GM18508 (cell line): ENCODE results near the gene EMB.
"Not testable (repeated sequence)": the region's sequence is repeated elsewhere in the genome, so short reads cannot be mapped to it uniquely, and the experiment has no call there.

Experiments
- ATAC-seq: cut with Tn5 transposase; IDR thresholded peaks from one replicate; pipeline ENCODE4 v1.9.1; 2021; ENCODE audit warnings: moderate number of reproducible peaks; ENCODE audit not compliant: insufficient read depth, unreplicated experiment

EMB gene, protein sequence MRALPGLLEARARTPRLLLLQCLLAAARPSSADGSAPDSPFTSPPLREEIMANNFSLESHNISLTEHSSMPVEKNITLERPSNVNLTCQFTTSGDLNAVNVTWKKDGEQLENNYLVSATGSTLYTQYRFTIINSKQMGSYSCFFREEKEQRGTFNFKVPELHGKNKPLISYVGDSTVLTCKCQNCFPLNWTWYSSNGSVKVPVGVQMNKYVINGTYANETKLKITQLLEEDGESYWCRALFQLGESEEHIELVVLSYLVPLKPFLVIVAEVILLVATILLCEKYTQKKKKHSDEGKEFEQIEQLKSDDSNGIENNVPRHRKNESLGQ

DNA sequence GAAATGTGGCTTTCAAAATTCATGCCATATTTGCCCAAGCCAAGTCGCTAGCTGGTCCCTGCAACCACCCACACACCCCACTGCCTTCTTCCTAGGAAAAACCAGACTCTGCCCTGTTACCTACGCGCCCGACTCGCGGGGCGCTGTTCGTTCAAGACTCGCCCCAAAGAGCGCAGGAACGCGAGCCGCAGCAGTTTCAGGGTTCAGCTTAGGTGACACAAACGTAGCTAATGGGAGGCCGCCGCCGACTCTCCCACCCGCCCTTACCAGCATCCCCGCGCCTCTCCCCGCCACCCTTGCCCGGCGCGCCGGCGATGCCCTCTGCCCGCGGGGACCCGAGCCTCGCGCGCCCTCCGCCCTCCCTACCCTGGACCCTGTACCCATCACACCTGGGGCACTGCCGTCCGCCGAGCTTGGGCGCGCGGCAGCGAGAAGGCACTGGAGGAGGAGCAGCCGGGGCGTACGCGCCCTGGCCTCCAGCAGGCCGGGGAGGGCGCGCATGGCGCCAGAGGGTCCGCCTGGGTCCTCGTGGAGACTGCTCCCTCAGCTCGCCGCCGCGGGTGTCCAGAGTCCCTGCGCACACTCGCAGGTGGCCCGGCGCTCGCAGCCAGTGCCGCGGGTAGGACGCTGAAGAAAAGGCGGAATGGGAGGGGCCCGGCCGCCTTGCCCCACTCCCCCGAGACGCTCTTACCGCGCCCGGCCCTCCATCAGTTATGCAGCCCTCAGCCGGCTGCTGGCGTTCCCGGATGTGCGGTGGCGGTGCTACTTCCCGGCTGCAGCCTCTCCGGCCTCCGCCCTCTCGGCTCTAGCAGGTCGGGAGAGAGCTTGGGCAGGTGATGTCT is at the start of gene EMB:
TSS of gene EMB (minus strand) at position 638 of the 842 bp plus-strand sequence. CDS start at position 501, 137 bp downstream.
- peak; percentile 37 for ATAC-seq

DNA sequence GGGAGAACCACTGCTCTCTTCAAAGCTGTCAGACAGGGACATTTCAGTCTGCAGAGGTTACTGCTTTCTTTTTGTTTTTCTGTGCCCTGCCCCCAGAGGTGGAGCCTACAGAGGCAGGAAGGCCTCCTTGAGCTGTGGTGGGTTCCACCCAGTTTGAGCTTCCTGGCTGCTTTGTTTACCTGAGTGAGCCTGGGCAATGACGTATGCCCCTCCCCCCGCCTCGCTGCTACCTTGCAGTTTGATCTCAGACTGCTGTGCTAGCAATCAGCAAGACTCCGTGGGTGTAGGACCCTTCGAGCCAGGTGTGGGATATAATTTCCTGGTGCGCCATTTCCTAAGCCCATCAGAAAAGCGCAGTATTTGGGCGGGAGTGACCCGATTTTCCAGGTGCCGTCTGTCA is 48.4 kb upstream of the EMB start:
- ATAC-seq: not testable (repeated sequence)

DNA sequence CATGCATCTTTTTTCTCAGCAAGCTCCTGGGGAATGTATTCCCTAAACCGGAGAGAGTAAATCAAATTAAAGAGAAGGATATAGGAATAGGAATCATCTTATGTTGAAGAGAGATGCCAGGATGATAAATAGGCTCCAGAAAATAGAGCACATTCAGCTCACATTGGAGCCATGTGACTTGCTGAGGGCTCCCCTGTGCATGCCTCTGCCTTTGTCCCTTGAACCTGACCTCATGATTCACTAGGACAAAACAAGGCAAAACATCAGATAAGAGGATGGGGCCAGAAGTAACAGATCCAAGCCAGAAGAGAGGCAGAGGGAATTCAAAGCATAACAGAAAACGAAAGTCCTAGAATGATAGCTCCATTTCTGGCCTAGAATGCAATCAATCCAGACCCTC is 37.7 kb upstream of the EMB start:
- not testable (repeated sequence) for ATAC-seq

DNA sequence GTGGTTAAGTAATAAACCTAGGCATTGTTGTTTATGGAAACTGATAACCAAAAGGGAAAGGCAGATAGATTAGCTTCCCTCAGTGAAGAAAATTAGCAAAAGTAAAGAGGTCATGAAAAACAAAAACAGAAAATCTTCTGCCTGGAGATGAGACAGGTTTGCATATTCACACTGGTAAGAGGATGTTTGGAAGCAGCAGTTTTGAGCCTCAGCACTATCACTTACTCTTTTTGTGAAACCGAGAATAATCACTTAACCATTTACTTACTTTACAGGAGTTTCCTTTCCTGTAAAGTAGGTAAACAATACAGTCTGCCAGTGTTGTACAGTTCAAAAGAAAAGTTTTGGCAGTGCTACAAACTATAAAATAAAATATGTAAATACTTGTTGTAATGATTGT is 35.5 kb upstream of the EMB start:
- ATAC-seq: peak; percentile 95

DNA sequence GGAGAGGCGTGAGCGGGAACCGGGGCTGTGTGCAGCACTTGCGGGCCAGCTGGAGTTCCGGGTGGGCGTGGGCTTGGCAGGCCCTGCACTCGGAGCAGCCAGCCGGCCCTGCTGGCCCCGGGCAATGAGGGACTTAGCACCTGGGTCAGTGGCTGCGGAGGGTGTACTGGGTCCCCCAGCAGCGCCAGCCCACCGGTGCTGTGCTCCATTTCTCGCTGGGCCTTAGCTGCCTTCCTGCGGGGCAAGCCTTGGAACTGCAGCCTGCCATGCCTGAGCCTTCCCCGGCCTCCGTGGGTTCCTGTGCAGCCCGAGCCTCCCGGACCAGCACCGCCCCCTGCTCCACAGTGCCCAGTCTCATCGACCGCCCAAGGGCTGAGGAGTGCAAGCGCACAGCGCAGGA is 23.9 kb upstream of the EMB start:
- not testable (repeated sequence) for ATAC-seq

DNA sequence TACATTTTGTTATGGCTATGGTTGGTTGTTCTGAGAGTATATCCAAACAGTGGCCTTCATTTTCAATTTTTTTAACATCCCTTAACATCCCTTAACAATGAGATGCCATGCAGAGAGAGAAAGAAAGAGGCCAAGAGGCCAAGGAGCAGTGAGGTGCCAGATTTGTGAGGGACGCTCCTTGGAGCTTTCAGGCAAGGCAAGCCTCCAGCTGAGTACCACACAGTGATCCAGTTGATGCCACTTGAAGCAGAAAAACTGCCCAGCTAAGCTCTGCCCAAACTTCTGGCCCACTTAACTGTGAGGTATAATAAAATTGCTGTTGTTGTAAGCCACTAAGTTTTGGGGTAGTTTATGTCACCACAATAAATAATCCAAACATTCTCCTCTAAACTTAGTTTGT is 22.6 kb upstream of the EMB start:
- no peak for ATAC-seq

DNA sequence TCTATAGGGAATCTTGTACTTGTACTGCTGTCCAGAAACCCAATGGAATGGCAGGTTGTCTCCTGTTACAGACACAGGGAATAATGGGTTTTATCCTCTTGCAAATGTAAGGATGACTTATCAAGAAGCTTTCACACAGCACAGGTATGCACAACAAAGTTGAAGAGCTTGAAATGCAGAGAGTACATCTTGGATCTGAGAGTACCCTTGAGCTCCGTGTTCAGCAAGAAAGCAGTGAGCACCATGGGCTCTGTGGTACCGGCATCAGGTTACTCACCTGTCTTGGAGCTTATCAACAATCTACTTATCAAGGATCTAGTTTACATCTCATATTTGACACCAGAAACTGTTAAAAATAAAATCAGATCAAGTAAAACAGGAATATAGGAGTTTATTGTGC is 22.0 kb upstream of the EMB start:
- ATAC-seq: no peak

DNA sequence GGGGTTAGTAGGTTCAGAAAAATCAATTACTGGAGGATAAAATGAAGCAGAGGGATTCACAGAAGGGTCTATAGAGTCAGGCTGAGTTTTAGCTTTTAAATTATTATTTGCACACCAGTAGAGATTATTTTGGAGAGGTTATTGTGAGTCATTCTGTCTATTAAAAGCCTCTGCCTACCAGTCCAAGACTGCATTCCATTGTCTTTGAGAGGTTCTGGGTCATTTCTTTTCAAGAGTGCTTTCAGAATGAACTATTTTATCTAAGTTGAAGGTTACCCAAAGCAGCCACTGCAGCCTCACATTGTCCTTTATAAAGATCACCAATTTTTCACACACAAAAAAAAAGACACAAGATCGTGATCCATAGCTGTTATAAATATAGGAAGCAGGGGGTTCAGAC is 21.5 kb upstream of the EMB start:
- not testable (repeated sequence) for ATAC-seq

DNA sequence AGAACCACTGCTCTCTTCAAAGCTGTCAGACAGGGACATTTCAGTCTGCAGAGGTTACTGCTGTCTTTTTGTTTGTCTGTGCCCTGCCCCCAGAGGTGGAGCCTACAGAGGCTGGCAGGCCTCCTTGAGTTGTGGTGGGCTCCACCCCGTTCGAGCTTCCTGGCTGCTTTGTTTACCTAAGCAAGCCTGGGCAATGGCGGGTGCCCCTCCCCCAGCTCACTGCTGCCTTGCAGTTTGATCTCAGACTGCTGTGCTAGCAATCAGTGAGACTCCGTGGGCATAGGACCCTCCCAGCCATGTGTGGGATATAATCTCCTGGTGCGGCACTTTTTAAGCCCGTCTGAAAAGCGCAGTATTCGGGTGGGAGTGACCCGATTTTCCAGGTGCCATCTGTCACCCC is 17.3 kb upstream of the EMB start:
- not testable (repeated sequence) for ATAC-seq

DNA sequence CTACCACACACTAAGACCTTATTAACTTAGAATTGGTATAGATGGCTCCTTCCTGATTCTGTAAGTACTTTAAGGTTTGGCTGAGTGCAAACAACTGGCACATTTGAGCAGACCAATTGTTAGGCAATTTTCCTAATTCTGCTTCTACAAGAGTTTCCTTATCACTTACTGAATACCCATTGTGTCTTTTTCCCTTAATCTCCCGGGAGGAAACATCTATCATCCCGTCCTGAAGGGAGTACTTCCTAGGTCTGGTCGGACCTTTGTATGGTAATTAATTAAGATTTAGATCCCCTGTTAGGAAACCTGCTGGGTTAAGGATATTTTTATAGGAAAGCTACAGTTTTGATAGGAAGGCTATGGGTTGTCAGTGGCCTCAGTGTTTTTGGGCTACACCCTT is 8.2 kb upstream of the EMB start:
- not testable (repeated sequence) for ATAC-seq

DNA sequence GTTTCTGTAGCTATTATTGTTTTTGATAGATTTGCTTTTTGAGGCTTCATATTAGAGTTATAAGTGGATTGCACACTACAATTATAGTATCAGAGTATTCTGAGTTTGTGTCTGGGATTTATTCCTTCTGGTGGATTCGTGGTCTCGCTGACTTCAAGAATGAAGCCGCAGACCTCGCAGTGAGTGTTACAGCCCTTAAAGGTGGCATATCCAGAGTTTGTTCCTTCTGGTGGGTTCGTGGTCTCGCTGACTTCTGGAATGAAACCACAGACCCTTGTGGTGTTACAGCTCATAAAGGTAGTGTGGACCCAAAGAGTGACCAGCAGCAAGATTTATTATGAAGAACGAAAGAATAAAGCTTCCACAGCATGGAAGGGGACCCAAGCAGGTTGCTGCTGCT is 6.9 kb upstream of the EMB start:
- no peak for ATAC-seq

DNA sequence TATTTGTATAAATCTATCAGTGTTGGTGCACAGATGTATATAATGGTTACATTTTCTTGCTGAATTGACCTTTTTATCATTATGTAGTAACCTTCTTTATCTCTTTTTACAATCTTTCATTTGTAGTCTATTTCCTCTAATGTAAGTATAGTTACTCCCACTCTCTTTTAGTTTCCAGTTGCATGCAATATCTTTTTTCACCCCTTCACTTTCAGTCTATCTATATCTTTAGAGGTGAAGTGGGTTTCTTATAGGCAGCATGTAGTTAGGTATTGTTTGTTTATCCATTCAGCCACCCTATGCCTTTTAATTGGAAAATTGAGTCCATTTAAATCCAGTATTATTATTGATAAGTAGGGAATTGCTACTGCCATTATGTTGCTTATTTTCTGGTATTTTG is 6.1 kb upstream of the EMB start:
- ATAC-seq: no peak

DNA sequence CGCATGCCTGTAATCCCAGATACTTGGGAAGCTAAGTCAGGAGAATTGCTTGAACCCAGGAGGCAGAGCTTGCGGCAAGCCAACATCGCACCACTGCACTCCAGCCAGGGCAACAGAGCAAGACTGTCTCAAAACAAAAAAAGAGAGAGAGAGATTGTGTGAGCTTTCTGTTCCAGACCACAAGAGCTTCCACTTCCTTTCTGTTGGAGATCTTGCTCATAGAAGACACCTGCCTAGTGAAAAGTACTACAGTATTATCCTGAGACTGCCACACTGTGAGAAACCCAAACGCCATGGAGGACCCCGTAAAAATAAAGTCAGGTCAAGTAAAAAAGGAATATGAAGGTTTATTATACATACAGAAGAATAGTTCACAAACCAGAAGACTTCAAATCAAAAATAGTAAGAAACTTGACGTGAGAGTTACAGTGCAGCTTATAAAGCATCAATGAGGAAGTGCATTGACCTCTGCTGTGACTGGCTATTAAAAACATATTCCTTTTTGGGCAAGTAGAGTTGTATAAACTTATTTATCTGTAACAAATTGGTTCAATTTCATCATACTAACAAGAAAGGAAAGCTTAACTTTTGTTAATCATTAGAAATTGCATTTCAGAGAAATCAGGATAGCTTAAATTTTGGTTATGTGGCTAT is 4.3 kb upstream of the EMB start:
- peak; percentile 83 for ATAC-seq

DNA sequence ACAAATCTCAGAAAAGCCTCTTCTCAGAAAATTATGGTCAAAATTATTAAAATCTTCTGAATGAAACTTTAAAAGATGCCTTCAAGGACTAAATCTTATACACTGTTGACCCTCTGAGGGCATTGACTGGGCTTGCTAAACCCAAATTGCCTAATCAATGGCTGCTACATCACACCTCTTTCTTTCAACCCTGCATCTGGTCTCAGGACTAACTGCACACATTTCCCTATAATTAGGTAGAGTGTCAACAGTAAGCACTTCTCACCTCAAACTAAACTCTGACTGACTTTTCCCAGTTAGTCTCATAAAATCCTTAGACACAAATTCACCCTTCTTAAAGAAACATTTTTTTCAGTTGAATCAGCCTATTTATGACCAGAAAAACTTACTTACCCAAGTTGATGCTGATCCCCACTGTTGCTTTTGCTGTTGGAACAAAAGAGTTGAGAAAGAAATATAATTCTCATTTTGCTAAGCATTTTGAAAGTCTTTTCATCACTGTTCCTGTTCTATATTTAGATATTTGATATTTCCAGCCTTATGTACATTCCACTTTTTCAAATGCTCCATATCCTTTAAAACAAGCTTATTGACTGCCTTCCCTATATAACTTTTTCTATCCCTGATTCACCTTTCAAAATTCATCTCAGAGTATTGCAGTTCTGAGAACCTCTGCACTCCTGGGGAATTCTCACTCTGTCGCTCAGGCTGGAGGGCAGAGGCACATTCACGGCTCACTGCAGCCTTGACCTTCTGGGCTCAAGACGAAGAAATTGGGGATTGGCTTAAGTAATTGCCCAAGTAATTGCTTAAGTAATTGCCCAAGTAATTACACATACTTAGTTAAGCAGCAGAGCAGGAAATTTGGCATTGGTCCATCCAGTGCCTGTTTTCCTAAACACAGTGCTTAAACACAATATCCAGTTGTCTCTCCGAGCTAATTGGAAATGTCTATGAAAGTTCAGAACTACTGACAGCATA is 1.8 kb upstream of the EMB start:
- ATAC-seq: not testable (repeated sequence)

DNA sequence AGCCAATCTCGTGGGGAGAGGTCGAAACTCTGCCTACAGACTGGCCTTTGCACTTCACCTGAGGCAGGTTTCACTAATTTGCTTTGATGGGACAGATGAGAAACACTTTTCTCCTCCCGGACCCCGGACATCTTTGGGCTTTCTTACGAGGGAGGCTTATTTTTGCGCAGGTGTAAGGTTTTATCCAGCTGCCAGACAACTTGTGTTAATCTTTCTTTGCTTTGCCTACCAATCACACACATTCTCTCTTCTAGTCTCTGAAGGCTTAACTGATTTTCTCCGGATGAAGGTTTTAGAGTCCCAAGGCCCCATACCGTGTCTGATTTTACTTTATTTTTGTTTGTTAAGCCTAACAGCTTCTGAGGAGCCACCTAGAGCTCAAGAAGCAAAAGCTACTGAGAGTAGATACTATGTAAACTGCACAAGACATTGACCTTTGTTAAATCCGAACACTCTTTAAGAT is 436 bp upstream of the EMB start:
- no peak for ATAC-seq

DNA sequence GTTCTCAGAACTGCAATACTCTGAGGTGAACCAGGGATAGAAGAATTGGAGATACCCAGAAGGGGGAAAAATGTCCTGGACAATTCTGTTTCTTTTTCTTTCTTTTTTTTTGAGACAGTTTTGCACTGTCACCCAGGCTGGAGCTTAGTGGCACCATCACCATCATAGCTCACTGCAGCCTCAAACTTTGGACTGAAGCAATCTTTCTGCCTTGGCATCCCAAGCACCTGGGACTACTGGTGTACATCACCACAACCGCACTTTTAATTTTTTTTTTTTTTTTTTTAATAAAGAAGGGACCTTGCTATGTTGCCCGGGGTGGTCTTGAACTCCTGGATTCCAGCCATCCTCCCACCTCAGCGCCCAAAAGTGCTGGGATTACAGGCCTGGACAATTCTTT is 1.9 kb downstream of the EMB start:
- ATAC-seq: no peak

DNA sequence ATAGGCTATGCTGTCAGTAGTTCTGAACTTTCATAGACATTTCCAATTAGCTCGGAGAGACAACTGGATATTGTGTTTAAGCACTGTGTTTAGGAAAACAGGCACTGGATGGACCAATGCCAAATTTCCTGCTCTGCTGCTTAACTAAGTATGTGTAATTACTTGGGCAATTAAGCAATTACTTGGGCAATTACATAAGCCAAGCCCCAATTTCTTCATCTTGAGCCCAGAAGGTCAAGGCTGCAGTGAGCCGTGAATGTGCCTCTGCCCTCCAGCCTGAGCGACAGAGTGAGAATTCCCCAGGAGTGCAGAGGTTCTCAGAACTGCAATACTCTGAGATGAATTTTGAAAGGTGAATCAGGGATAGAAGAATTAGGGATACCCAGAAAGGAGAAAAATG is 3.0 kb downstream of the EMB start:
- ATAC-seq: not testable (repeated sequence)

DNA sequence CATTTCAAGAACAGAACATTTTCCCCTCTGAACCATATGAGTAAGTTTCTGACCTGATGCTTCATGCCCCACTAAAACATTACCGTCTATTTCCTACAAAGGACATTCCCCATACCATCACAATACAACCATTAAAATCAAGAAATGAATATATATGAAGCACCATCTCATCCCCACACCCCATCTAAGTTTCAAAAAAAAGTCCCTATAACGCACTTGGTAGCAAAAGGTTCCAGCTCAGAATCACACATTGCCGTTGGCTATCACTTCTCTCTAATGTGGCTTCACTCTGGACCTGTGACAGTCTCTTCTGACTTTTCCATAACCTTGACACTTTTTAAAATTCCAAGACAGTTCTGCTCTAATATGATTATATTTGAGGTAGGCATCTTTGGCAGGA is 5.9 kb downstream of the EMB start:
- peak; percentile 54 for ATAC-seq

DNA sequence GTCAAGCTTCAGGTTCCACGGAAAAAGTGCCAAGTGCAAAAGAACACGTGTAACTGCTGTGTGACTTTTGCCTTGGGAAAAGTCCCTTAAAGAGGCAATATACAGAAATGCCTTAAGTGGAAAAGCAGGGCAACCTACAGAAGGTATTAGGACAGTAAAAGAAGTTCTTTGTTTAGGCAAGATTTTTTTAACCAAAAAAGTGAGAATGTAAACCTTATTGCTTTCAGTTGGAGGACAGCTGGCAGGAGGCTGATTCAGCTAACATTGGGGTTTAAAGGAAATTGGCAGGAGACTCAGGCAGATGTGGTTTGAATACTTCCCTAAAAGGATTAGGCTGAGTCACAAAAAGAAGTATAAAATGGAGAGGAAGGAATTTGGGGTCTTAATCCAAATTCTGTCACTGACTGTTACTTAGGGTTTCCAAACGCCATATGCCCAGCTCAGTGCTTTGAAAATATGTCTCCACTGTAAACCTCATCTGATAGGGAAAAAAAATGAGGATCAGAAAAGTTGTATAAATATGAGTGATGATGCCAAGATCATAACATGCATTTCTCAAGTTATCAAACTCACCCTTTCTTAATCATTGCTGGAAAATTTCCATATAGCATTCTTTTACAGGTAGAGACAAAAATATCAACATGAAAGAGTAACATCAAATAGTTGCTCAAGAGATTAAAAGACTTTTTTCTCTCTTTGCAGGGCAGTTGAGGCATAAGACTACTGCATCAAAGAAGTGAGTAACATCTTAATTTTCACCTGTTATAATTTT is 9.8 kb downstream of the EMB start:
- ATAC-seq: not testable (repeated sequence)
